Measurements from ENCODE around the gene CTBP2.

CTBP2 gene

GRCh38 chr10:125004571-125005311, 155.6 kb downstream of the CTBP2 start:
- DNase-seq = no peak

GRCh38 chr10:125003901-125004467, 156.4 kb downstream of the CTBP2 start:
- no peak for DNase-seq

- DNase-seq = no peak
Measured at GRCh38 chr10:125003146-125003900, 157.0 kb downstream of the CTBP2 start.

GRCh38 chr10:125002423-125003145, 157.8 kb downstream of the CTBP2 start:
- no peak for DNase-seq

GRCh38 chr10:125002047-125002422, 158.3 kb downstream of the CTBP2 start:
- DNase-seq = no peak

GRCh38 chr10:125001313-125002046, 158.9 kb downstream of the CTBP2 start:
- DNase-seq = no peak

- DNase-seq = no peak
Measured at GRCh38 chr10:125000366-125001312, 159.7 kb downstream of the CTBP2 start.

GRCh38 chr10:124999433-125000365, 160.7 kb downstream of the CTBP2 start:
- DNase-seq = no peak

GRCh38 chr10:124998624-124999291, 161.6 kb downstream of the CTBP2 start:
- DNase-seq = no peak

- DNase-seq = no peak
Measured at GRCh38 chr10:124997771-124998623, 162.4 kb downstream of the CTBP2 start.

GRCh38 chr10:124997306-124997705, 163.1 kb downstream of the CTBP2 start:
- DNase-seq = no peak

GRCh38 chr10:124996854-124997215, 163.5 kb downstream of the CTBP2 start:
- DNase-seq = no peak

- no peak for DNase-seq
Measured at GRCh38 chr10:124996127-124996853, 164.1 kb downstream of the CTBP2 start.

- no peak for DNase-seq
Measured at GRCh38 chr10:124995605-124996004, 164.8 kb downstream of the CTBP2 start.

GRCh38 chr10:124994573-124995473, 165.5 kb downstream of the CTBP2 start:
- no peak for DNase-seq

GRCh38 chr10:124993736-124994451, 166.5 kb downstream of the CTBP2 start:
- no peak for DNase-seq
